Kidney (tissue), 14 donors: ENCODE data around the gene SEMA3C. TPM values are rescaled to one million over a fixed set of nuclear protein-coding genes. Genes with fewer than 3 reads are reported as not detected.

Experiments used
- DNase-seq, 5 donors: peaks; one replicate each; pipeline ENCODE4 v3.0.0-alpha.2; 2013 to 2020
- FAIRE-seq: peaks from 2 replicates; lab custom pipeline; 2012; peaks lifted over from hg19 to GRCh38; lab: Jason Lieb, UNC
- H3K27ac ChIP-seq, 2 donors: one replicate each; pipeline ENCODE4 v1.7.0; 2013; ENCODE audit warnings: low read depth in 2 of 2, low read length in 2 of 2, inconsistent platforms in 1 of 2
- H3K27me3 ChIP-seq: one replicate; pipeline ENCODE4 v1.7.1; 2013; ENCODE audit warnings: low read length, inconsistent platforms; ENCODE audit not compliant: control insufficient read depth, insufficient read depth
- H3K36me3 ChIP-seq, 3 donors: one replicate each; pipeline versions ENCODE4 v1.7.0 to v1.7.1; 2013; ENCODE audit warnings: low read length in 3 of 3, control low read depth in 1 of 3, inconsistent platforms in 1 of 3; ENCODE audit not compliant: insufficient read depth in 3 of 3, control insufficient read depth in 2 of 3
- H3K4me1 ChIP-seq, 3 donors: one replicate each; pipeline versions ENCODE4 v1.7.0 to v1.7.1; 2013; ENCODE audit warnings: low read length in 3 of 3, inconsistent platforms in 1 of 3, low read depth in 1 of 3; ENCODE audit not compliant: control insufficient read depth in 2 of 3, insufficient read depth in 2 of 3
- H3K4me3 ChIP-seq, 3 donors: one replicate each; pipeline versions ENCODE4 v1.7.0 to v1.8.1; 2013; ENCODE audit warnings: low read length in 3 of 3, control low read depth in 1 of 3, inconsistent platforms in 1 of 3
- H3K9ac ChIP-seq, 3 donors: one replicate each; pipeline versions ENCODE4 v1.7.0 to v1.7.1; 2013; ENCODE audit warnings: low read length in 3 of 3, control low read depth in 1 of 3, inconsistent platforms in 1 of 3
- H3K9me3 ChIP-seq, 3 donors: one replicate each; pipeline versions ENCODE4 v1.7.0 to v1.7.1; 2013; ENCODE audit warnings: low read length in 3 of 3, control low read depth in 1 of 3, inconsistent platforms in 1 of 3; ENCODE audit not compliant: control insufficient read depth in 2 of 3, insufficient read depth in 1 of 3
- CTCF ChIP-seq: IDR thresholded peaks from 3 replicates; pipeline ENCODE4 v1.5.1; 2012; ENCODE audit warnings: mild to moderate bottlenecking, moderate library complexity, borderline replicate concordance; ENCODE audit not compliant: insufficient read depth; ENCODE audit errors: extremely low read depth
- intact Hi-C: fragments of 100-400 bp; cut with DNase I; formaldehyde crosslinking; loops from one replicate; pipeline ENCODE4 v1.11.1; 2022
- polyA plus RNA-seq: library from polyadenylated mRNA; stranded (reverse); fragments of 350-450 nt; fragmentation: Illumina TruSeq; extraction: RNeasy Lipid Tissue Mini Kit (QIAGEN cat#74804); gene quantifications from one replicate; pipeline ENCODE4 v1.2.3, GENCODE V29; 2014; ENCODE audit warnings: low read depth, low replicate concordance; ENCODE audit not compliant: insufficient read depth
- total RNA-seq: library from RNA; stranded (reverse); fragmentation: NEBNext Ultra II Directional; extraction: Animal tissue kit (Norgen Biotek cat#: 25700); gene quantifications from one replicate; pipeline ENCODE4 v1.2.1, GENCODE V29; 2021
- donor health status: control.
- donor health status: control.
- donor health status: control.
- donor health status: control.
- donor health status: control.
- donor health status: DM: yes; HTN: yes; CAD: no.
- donor health status: Normal renal cell carcinoma (clear cell type).

Gene SEMA3C
- total and polyA plus RNA-seq, 2 donors from 2014 or later: 3.9 to 17.2 TPM

DNA sequence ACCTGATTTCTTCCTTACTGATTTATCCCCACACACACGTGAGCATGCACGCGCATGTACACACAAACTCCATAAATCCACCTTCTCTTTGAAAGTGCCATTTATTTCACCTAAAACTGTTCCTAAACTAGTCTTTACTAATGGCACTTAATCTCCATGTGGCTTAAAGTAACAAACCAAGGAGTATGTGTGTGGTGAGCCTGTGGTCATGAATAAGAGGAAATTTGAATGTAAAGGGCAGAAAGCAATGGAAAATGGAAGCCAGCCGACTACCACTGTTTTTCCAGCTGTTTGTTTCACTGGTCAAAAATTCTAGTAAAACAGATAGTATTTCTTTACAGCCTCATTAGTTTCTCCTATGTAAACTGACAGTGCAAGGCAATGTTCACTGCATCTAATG lies 23.8 kb downstream of the SEMA3C start:
- Histone ChIP-seq H3K4me1 (no peaks in the 10 kb centered on the region), H3K9ac (no peak overlapping the region), H3K9me3 (no peaks in the 10 kb centered on the region), H3K36me3 (no peaks in the 10 kb centered on the region), H3K27me3 (no peaks in the 10 kb centered on the region), H3K27ac (no peak overlapping the region), H3K4me3 (no peak overlapping the region)
- FAIRE-seq (no peak), DNase-seq (no peak)
- TF ChIP-seq CTCF: no peak
- intact Hi-C loops: no loop called here

GRCh38 chr7:80891259-80891544 lies 27.6 kb downstream of the SEMA3C start:
- no peak for FAIRE-seq
- no peak for TF ChIP-seq CTCF
- H3K27ac ChIP-seq: no peak overlapping the region

GRCh38 chr7:80890426-80891258 lies 28.2 kb downstream of the SEMA3C start:
- H3K36me3 ChIP-seq: no peaks in the 10 kb centered on the region
- no peaks in the 10 kb centered on the region for H3K4me1 ChIP-seq
- H3K9me3 ChIP-seq: no peaks in the 10 kb centered on the region
- H3K27me3 ChIP-seq: no peaks in the 10 kb centered on the region
- peak in 2 of 5 donors; percentile 32 to 51 for DNase-seq
- H3K4me3 ChIP-seq: no peak overlapping the region
- TF ChIP-seq CTCF: no peak
- intact Hi-C loops: no loop called here
- H3K9ac ChIP-seq: no peak overlapping the region
- no peak for FAIRE-seq
- H3K27ac ChIP-seq: no peak overlapping the region

More at GRCh38 chr7:80891259-80891544, 27.6 kb downstream of the SEMA3C start:
- Histone ChIP-seq H3K4me3 (no peak overlapping the region), H3K27me3 (no peaks in the 10 kb centered on the region), H3K4me1 (no peaks in the 10 kb centered on the region), H3K9me3 (no peaks in the 10 kb centered on the region), H3K36me3 (no peaks in the 10 kb centered on the region), H3K9ac (no peak overlapping the region)
- intact Hi-C loops: no loop called here
- no peak for DNase-seq
